Neural progenitor cell (in vitro differentiated cells): Measurements from ENCODE around the gene METTL9. TPM values are rescaled to one million over a fixed set of nuclear protein-coding genes. Genes with fewer than 3 reads are reported as not detected.
A peak's percentile ranks its signal among the peaks of the same experiment; 100 is the strongest.

Experiments used
- DNase-seq: peaks from one replicate; pipeline ENCODE4 v3.0.0-alpha.2; 2016; ENCODE audit warnings: low spot score
- H2AFZ ChIP-seq: fragments of 200-600 bp; sonication (generic); replicated peaks from 2 replicates; pipeline ENCODE4 v1.6.1; 2016; ENCODE audit warnings: antibody characterized with exemption
- H3F3A ChIP-seq: fragments of 200-600 bp; sonication (generic); 2 replicates; pipeline ENCODE4 v1.6.1; 2016; ENCODE audit warnings: antibody characterized with exemption, low read depth
- H3K27ac ChIP-seq: fragments of 200-600 bp; sonication (generic); 2 replicates; pipeline ENCODE4 v1.5.1; 2016; ENCODE audit warnings: mild to moderate bottlenecking
- H3K27me3 ChIP-seq: fragments of 200-600 bp; sonication (generic); 2 replicates; pipeline ENCODE4 v1.6.1; 2016; ENCODE audit warnings: mild to moderate bottlenecking, moderate library complexity
- H3K36me3 ChIP-seq: fragments of 200-600 bp; sonication (generic); 2 replicates; pipeline ENCODE4 v1.5.1; 2016
- H3K4me1 ChIP-seq: fragments of 200-600 bp; sonication (generic); 2 replicates; pipeline ENCODE4 v1.6.1; 2016; ENCODE audit warnings: mixed run types
- H3K4me2 ChIP-seq: fragments of 200-600 bp; sonication (generic); 2 replicates; pipeline ENCODE4 v1.6.1; 2016
- H3K4me3 ChIP-seq: fragments of 200-600 bp; sonication (generic); 2 replicates; pipeline ENCODE4 v1.5.1; 2016
- H3K79me2 ChIP-seq: fragments of 200-600 bp; sonication (generic); 2 replicates; pipeline ENCODE4 v1.6.1; 2016; ENCODE audit warnings: low read depth
- H3K9ac ChIP-seq: fragments of 200-600 bp; sonication (generic); 2 replicates; pipeline ENCODE4 v1.6.1; 2016
- H3K9me3 ChIP-seq: fragments of 200-600 bp; sonication (generic); 2 replicates; pipeline ENCODE4 v1.5.1; 2016; ENCODE audit warnings: low read depth
- H4K20me1 ChIP-seq: fragments of 200-600 bp; sonication (generic); 2 replicates; pipeline ENCODE4 v1.6.1; 2016; ENCODE audit warnings: low read depth
- H3K27ac Mint-ChIP-seq: 3 replicates; pipeline ENCODE4 v1.8.0; 2021; ENCODE audit warnings: mixed read lengths
- H3K27me3 Mint-ChIP-seq: 2 replicates; pipeline ENCODE4 v1.8.0; 2022; ENCODE audit warnings: low read depth, mild to moderate bottlenecking, inconsistent platforms, moderate library complexity, mixed read lengths; ENCODE audit not compliant: insufficient read depth
- H3K36me3 Mint-ChIP-seq: 3 replicates; pipeline ENCODE4 v1.8.0; 2021; ENCODE audit warnings: mixed read lengths
- H3K4me1 Mint-ChIP-seq: 3 replicates; pipeline ENCODE4 v1.8.0; 2021; ENCODE audit warnings: mixed read lengths
- H3K4me3 Mint-ChIP-seq: 3 replicates; pipeline ENCODE4 v1.8.0; 2021; ENCODE audit warnings: mild to moderate bottlenecking, moderate library complexity, mixed read lengths
- H3K9me3 Mint-ChIP-seq: 3 replicates; pipeline ENCODE4 v1.8.0; 2020; ENCODE audit warnings: mixed read lengths
- EZH2 ChIP-seq: fragments of 200-600 bp; sonication (generic); IDR thresholded peaks from 2 replicates; pipeline ENCODE4 v1.6.1; 2017; ENCODE audit warnings: antibody characterized with exemption, mild to moderate bottlenecking, moderate library complexity
- EZH2phosphoT487 ChIP-seq: fragments of 200-600 bp; sonication (generic); IDR thresholded peaks from 2 replicates; pipeline ENCODE4 v1.6.1; 2017; ENCODE audit warnings: antibody characterized with exemption
- total RNA-seq: library from RNA; depleted of rRNA; stranded (reverse); fragments of >200 nt; gene quantifications from 2 replicates; pipeline ENCODE4 v1.2.3, GENCODE V29; 2015; ENCODE audit warnings: low replicate concordance
- TF ChIP-seq, protein P1 (sequence below): fragments of 200-600 bp; sonication (generic); IDR thresholded peaks from 2 replicates; pipeline ENCODE4 v1.5.1; 2017; ENCODE audit warnings: antibody characterized with exemption, mild to moderate bottlenecking

METTL9 gene
- total RNA-seq, 1 donor from 2014 or later, result 329 TPM

DNA sequence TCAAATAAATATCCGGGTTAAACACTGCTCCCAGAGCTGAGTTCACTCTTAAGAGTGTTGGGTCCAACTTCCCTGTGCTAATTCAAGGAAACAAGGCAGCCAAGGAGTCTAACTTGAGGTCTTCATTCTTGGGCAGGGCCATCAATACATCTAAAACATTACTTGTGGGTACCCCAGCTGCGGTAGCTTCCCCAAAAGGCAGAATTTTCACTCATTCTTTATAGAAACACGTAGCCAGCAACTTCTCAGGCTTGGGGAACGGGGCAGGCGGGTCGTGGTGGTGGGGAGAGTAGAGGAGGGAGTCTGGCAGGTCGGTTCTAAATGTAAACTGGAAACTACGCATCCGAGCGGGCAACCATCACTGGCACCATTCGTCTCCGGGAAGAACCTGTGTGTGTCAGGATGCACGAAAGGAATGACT, 666 bp upstream of the METTL9 start:
- peaks cover 10% of the 10 kb centered on the region for H3F3A ChIP-seq
- peaks cover 38% of the 10 kb centered on the region for H3K79me2 ChIP-seq
- TF ChIP-seq EZH2 (no peak), EZH2phosphoT487 (no peak)
- TF ChIP-seq, protein P1, sequence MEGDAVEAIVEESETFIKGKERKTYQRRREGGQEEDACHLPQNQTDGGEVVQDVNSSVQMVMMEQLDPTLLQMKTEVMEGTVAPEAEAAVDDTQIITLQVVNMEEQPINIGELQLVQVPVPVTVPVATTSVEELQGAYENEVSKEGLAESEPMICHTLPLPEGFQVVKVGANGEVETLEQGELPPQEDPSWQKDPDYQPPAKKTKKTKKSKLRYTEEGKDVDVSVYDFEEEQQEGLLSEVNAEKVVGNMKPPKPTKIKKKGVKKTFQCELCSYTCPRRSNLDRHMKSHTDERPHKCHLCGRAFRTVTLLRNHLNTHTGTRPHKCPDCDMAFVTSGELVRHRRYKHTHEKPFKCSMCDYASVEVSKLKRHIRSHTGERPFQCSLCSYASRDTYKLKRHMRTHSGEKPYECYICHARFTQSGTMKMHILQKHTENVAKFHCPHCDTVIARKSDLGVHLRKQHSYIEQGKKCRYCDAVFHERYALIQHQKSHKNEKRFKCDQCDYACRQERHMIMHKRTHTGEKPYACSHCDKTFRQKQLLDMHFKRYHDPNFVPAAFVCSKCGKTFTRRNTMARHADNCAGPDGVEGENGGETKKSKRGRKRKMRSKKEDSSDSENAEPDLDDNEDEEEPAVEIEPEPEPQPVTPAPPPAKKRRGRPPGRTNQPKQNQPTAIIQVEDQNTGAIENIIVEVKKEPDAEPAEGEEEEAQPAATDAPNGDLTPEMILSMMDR, result no peak
- peaks cover 15% of the 10 kb centered on the region for H3K4me1 ChIP-seq
- H3K36me3 Mint-ChIP-seq, result no peaks in the 10 kb centered on the region
- H3K27ac Mint-ChIP-seq, result peak overlapping the region; percentile 54
- peaks cover 36% of the 10 kb centered on the region for H3K4me1 Mint-ChIP-seq
- H3K4me3 ChIP-seq, result peak overlapping the region; percentile 84
- peaks cover 36% of the 10 kb centered on the region for H4K20me1 ChIP-seq
- no peaks in the 10 kb centered on the region for H3K27me3 Mint-ChIP-seq
- peak overlapping the region; percentile 69 for H2AFZ ChIP-seq
- no peaks in the 10 kb centered on the region for H3K9me3 Mint-ChIP-seq
- H3K36me3 ChIP-seq, result no peaks in the 10 kb centered on the region
- peak overlapping the region; percentile 89 for H3K4me3 Mint-ChIP-seq
- H3K9me3 ChIP-seq, result no peaks in the 10 kb centered on the region
- no peak overlapping the region for H3K27ac ChIP-seq
- H3K9ac ChIP-seq, result peak overlapping the region; percentile 73
- no peaks in the 10 kb centered on the region for H3K27me3 ChIP-seq
- no peak for DNase-seq
- H3K4me2 ChIP-seq, result peak overlapping the region; percentile 90

DNA sequence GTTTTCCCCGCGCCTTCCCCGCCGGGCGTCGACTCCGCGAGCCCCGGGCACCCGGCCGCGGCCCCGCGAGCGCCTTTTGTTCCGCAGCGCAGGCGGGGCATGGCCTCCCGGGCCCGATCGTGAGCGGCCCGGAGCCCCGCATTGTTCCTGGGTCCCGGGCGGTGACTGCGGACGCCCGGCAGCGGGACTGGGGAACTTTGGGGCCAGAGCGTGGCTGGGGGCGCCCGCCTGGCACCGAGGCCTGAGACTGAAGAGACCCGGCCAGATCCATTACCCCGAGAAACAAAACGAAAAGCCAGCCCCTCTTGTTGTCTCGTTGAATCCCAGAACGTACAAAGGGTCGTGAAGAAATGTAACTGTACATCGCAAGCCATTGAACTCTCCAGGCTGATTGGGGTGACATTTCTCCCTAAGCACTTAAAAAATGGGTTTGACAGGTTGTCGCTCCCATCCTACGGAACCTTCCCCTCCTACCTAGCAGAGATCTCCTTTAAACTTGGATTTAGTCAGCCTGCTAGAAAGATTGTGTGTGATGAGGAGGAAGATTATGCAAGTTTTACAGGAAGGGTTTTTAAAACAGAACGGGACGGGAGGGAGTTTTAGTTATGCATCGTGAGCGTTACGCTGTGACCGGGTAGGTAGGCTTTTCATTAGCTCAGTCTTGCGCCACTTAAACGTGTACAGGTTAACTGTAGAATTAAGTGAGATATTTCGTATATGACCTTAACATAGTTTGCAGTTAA, 825 bp downstream of the METTL9 start:
- no peaks in the 10 kb centered on the region for H3K9me3 ChIP-seq
- H3K4me3 ChIP-seq, result peak overlapping the region; percentile 84
- no peak for TF ChIP-seq EZH2
- TF ChIP-seq, protein P1, result no peak
- DNase-seq, result peak; percentile 82
- H3K79me2 ChIP-seq, result peaks cover 53% of the 10 kb centered on the region
- peaks cover 26% of the 10 kb centered on the region for H3K4me1 ChIP-seq
- peaks cover 51% of the 10 kb centered on the region for H4K20me1 ChIP-seq
- Mint-ChIP-seq H3K4me1 (peaks cover 45% of the 10 kb centered on the region), H3K27me3 (no peaks in the 10 kb centered on the region), H3K36me3 (no peaks in the 10 kb centered on the region), H3K27ac (peak overlapping the region; percentile 96), H3K9me3 (no peaks in the 10 kb centered on the region), H3K4me3 (peak overlapping the region; percentile 93)
- H3K27ac ChIP-seq, result peak overlapping the region; percentile 94
- peak overlapping the region; percentile 90 for H3K4me2 ChIP-seq
- peak overlapping the region; percentile 87 for H3K9ac ChIP-seq
- peaks cover 10% of the 10 kb centered on the region for H3F3A ChIP-seq
- no peaks in the 10 kb centered on the region for H3K27me3 ChIP-seq
- no peaks in the 10 kb centered on the region for H3K36me3 ChIP-seq
- peak overlapping the region; percentile 89 for H2AFZ ChIP-seq

DNA sequence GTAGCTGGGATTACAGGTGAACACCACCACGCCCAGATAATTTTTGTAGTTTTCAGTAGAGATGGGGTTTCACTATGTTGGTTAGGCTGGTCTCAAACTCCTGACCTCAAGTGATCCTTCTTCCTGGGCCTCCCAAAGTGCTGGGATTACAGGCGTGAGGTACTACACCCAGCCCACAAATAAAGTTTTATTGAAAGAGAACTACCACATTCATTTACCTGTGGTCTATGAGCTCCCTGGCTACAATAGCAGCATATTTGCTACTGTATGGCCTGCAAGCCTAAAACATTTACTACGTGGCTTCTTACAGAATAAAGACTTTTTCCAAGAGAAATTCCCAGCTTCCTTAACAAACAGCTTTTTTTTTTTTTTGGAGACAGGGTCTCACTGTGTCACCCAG, 3.4 kb downstream of the METTL9 start:
- Histone ChIP-seq H3F3A (peaks cover 10% of the 10 kb centered on the region), H3K36me3 (no peaks in the 10 kb centered on the region), H4K20me1 (peaks cover 75% of the 10 kb centered on the region), H3K9me3 (no peaks in the 10 kb centered on the region), H3K27ac (no peak overlapping the region), H3K79me2 (peaks cover 79% of the 10 kb centered on the region), H3K27me3 (no peaks in the 10 kb centered on the region), H3K4me2 (no peak overlapping the region), H2AFZ (no peak overlapping the region), H3K4me3 (no peak overlapping the region), H3K9ac (no peak overlapping the region), H3K4me1 (peaks cover 26% of the 10 kb centered on the region)
- TF ChIP-seq EZH2phosphoT487, result no peak
- TF ChIP-seq, protein P1, result no peak
- no peak for TF ChIP-seq EZH2
- DNase-seq, result no peak
- Mint-ChIP-seq H3K27me3 (no peaks in the 10 kb centered on the region), H3K27ac (no peak overlapping the region), H3K4me1 (peaks cover 42% of the 10 kb centered on the region), H3K36me3 (no peaks in the 10 kb centered on the region), H3K4me3 (no peak overlapping the region), H3K9me3 (no peaks in the 10 kb centered on the region)
